Prostate gland (tissue), 2 donors: ENCODE results near the gene TPT1. TPM values are rescaled to one million over a fixed set of nuclear protein-coding genes. Genes with fewer than 3 reads are reported as not detected.

Experiments used
- DNase-seq: peaks from one replicate; pipeline ENCODE4 v3.0.0-alpha.2; 2019; ENCODE audit warnings: low spot score
- H3K27ac ChIP-seq, 2 donors: fragments of 200-600 bp; sonication (generic); 2 replicates each; pipeline ENCODE4 v1.5.1; 2017 to 2019
- H3K27me3 ChIP-seq: fragments of 200-600 bp; sonication (generic); replicated peaks from 2 replicates; pipeline ENCODE4 v1.5.1; 2019; ENCODE audit not compliant: insufficient read depth
- H3K36me3 ChIP-seq, 2 donors: fragments of 200-600 bp; sonication (generic); 1 replicate in 1 of 2; 2 replicates in 1 of 2; pipeline versions ENCODE4 v1.5.1 to v1.8.1; 2017 to 2019
- H3K4me1 ChIP-seq: fragments of 200-600 bp; sonication (generic); replicated peaks from 2 replicates; pipeline ENCODE4 v1.5.1; 2019
- H3K4me3 ChIP-seq, 2 donors: fragments of 200-600 bp; sonication (generic); 2 replicates each; pipeline ENCODE4 v1.5.1; 2017 to 2019
- H3K9me3 ChIP-seq: fragments of 200-600 bp; sonication (generic); 2 replicates; pipeline ENCODE4 v1.5.1; 2017
- CTCF ChIP-seq, 4 experiments: fragments of 200-600 bp in 2 of 4; fragments of 450-650 bp in 2 of 4; sonication (generic) in 2 of 4; IDR thresholded peaks; 1 replicate in 3 of 4; 2 replicates in 1 of 4; pipeline ENCODE4 v1.5.1; 2016 to 2019; ENCODE audit warnings: antibody characterized with exemption in 4 of 4, mild to moderate bottlenecking in 2 of 4, moderate library complexity in 2 of 4
- POLR2A ChIP-seq: fragments of 450-650 bp; IDR thresholded peaks from one replicate; pipeline ENCODE4 v1.6.1; 2016; ENCODE audit warnings: antibody characterized with exemption, mild to moderate bottlenecking
- POLR2AphosphoS5 ChIP-seq: sonication (generic); formaldehyde crosslinking; IDR thresholded peaks from one replicate; pipeline ENCODE4 v1.6.1; 2017; ENCODE audit warnings: antibody characterized with exemption
- WGBS: methylation state at CpG from one replicate; pipeline ENCODE4 v1.1.5; 2018; 5-methylcytosine and 5-hydroxymethylcytosine counted together
- intact Hi-C: fragments of 100-400 bp; cut with DNase I; formaldehyde crosslinking; loops from one replicate; pipeline ENCODE4 v1.14.2; 2022
- total RNA-seq, 2 donors: library from RNA; depleted of rRNA; stranded (reverse); fragments of >200 nt; gene quantifications; one replicate each; pipeline ENCODE4 v1.1.0, GENCODE V29; 2016

TPT1 gene
- total RNA-seq, 2 donors from 2014 or later = 1,725 to 2,682 TPM

- peaks cover 16% of the 10 kb centered on the region for H3K4me1 ChIP-seq
- WGBS = 84% methylated on average over 1 of the region's 1 CpG
Measured at GRCh38 chr13:45337803-45338202, 3.2 kb downstream of the TPT1 start.

GRCh38 chr13:45337395-45337794 lies 3.6 kb downstream of the TPT1 start:
- H3K27me3 ChIP-seq = no peaks in the 10 kb centered on the region
- no peaks in the 10 kb centered on the region for H3K9me3 ChIP-seq
- H3K27ac ChIP-seq = no peak overlapping the region
- intact Hi-C loops = no loop called here
- 87% methylated on average over 3 of the region's 3 CpGs for WGBS
- H3K4me1 ChIP-seq = peaks cover 16% of the 10 kb centered on the region
- no peak overlapping the region for H3K4me3 ChIP-seq
- H3K36me3 ChIP-seq = peaks cover 4 to 5% of the 10 kb centered on the region in 2 donors
- no peak for DNase-seq
- TF ChIP-seq POLR2A (no peak), CTCF (IDR thresholded peaks at IDR 0.05) (no peak), POLR2AphosphoS5 (no peak)

More at GRCh38 chr13:45337803-45338202, 3.2 kb downstream of the TPT1 start:
- H3K9me3 ChIP-seq = no peaks in the 10 kb centered on the region
- TF ChIP-seq POLR2A = no peak
- TF ChIP-seq POLR2AphosphoS5 = no peak
- TF ChIP-seq CTCF (IDR thresholded peaks at IDR 0.05) = no peak
- peaks cover 4 to 5% of the 10 kb centered on the region in 2 donors for H3K36me3 ChIP-seq
- H3K27ac ChIP-seq = no peak overlapping the region
- intact Hi-C loops = no loop called here
- no peak for DNase-seq
- no peaks in the 10 kb centered on the region for H3K27me3 ChIP-seq
- no peak overlapping the region for H3K4me3 ChIP-seq

- TF ChIP-seq POLR2AphosphoS5 = no peak
- no peak for TF ChIP-seq POLR2A
- no peak for TF ChIP-seq CTCF (IDR thresholded peaks at IDR 0.05)
- Histone ChIP-seq H3K4me3 (no peak overlapping the region), H3K4me1 (peaks cover 16% of the 10 kb centered on the region), H3K27ac (no peak overlapping the region), H3K27me3 (no peaks in the 10 kb centered on the region), H3K9me3 (no peaks in the 10 kb centered on the region), H3K36me3 (peaks cover 4 to 5% of the 10 kb centered on the region in 2 donors)
- WGBS = 80% methylated on average over 9 of the region's 9 CpGs
- intact Hi-C loops = no loop called here
- no peak for DNase-seq
Measured at GRCh38 chr13:45336025-45336800, 4.8 kb downstream of the TPT1 start.

- Histone ChIP-seq H3K27ac (no peak overlapping the region), H3K4me3 (no peak overlapping the region), H3K9me3 (no peaks in the 10 kb centered on the region), H3K4me1 (peaks cover 16% of the 10 kb centered on the region), H3K27me3 (no peaks in the 10 kb centered on the region), H3K36me3 (peaks cover 4 to 5% of the 10 kb centered on the region in 2 donors)
- intact Hi-C loops = no loop called here
- DNase-seq = no peak
- 65% methylated on average over 3 of the region's 3 CpGs for WGBS
- TF ChIP-seq POLR2AphosphoS5 (no peak), CTCF (IDR thresholded peaks at IDR 0.05) (no peak), POLR2A (no peak)
Measured at GRCh38 chr13:45335397-45336024, 5.5 kb downstream of the TPT1 start.
